Measurements from ENCODE around the gene UBTF.

GRCh38 chr17:44186307-44187130 lies 33.0 kb downstream of the UBTF start, which contains the start of gene TMUB2:
- TF ChIP-seq RCOR1 (IDR thresholded peaks at IDR 0.05; ENCODE audit: borderline replicate concordance in 1 of 2, low read depth in 2 of 2, low read length in 2 of 2), result no peak
- TF ChIP-seq KDM4B (IDR thresholded peaks at IDR 0.05; ENCODE audit: borderline replicate concordance in 2 of 2, low read depth in 1 of 2), result peak in 1 of 2 experiments; percentile 77; a peak in 1 of 4 replicates
- TF ChIP-seq GTF2F1 (IDR thresholded peaks at IDR 0.05; ENCODE audit: low read depth, low read length), result no peak
- TF ChIP-seq SMARCC2 (IDR thresholded peaks at IDR 0.05; ENCODE audit: low read depth), result no peak
- TF ChIP-seq, protein P1, sequence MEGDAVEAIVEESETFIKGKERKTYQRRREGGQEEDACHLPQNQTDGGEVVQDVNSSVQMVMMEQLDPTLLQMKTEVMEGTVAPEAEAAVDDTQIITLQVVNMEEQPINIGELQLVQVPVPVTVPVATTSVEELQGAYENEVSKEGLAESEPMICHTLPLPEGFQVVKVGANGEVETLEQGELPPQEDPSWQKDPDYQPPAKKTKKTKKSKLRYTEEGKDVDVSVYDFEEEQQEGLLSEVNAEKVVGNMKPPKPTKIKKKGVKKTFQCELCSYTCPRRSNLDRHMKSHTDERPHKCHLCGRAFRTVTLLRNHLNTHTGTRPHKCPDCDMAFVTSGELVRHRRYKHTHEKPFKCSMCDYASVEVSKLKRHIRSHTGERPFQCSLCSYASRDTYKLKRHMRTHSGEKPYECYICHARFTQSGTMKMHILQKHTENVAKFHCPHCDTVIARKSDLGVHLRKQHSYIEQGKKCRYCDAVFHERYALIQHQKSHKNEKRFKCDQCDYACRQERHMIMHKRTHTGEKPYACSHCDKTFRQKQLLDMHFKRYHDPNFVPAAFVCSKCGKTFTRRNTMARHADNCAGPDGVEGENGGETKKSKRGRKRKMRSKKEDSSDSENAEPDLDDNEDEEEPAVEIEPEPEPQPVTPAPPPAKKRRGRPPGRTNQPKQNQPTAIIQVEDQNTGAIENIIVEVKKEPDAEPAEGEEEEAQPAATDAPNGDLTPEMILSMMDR (IDR thresholded peaks at IDR 0.05 in 2 of 3, conservative IDR thresholded peaks at IDR 0.05 in 1 of 3; ENCODE audit: insufficient read depth in 2 of 3, low read depth in 1 of 3, low read length in 3 of 3), result no peak
- TF ChIP-seq SP2 (IDR thresholded peaks at IDR 0.05; ENCODE audit: extremely low read depth, low read depth, low read length, poor library complexity, severe bottlenecking), result peak; percentile 52

Measured in K562 (cell line).